Measurements from ENCODE around the gene NFIB.

The NFIB gene

DNA sequence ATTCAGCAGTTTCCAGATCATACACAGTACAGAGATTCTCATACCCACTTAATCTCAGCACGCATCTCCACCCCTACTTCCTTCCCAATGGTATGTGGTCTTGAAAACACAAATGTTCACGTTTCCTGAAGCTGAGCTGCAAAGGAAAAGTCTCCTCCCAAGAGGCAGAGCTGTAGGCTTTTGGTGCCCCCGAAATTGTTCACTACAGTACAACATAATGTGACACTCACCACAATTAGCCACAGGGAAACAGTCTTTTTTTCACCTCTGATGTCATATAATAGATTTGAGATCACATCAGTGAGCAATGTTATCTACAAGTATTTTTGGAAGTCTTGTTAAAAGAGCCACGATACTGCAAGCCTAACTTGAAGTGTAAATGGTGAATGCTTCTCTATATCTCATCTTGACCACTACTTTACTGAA is 40.2 kb downstream of the NFIB start:
- no peak for DNase-seq (ENCODE audit: low spot score)

DNA sequence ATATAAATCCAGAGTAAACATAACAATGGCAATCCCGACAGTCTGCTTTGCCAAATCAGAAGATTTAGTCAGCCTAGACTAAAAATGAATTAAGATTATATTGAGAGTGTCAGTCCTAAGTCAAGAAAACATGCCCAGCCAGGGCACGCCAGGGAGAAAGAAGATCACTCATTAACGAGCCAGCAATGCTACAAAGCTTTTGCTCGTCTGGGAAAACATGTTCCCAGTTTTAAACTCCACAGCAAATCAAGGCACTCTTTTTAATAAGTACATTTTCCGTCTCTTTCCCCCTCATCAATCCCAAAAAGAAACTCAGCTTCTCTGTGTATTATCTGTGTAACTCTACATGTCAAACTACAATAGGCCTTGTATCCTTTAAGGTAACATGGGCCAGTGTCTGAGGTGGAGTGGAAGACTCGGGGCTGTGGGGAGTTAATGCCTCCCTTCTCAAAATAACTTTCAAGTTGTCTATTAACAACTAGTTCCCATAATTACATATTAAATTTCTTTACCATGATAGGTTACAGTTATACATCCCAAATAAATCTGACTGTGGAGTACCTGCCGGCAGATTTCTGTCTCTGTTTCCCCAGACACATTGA is 40.9 kb downstream of the NFIB start:
- DNase-seq (ENCODE audit: low spot score), result no peak

DNA sequence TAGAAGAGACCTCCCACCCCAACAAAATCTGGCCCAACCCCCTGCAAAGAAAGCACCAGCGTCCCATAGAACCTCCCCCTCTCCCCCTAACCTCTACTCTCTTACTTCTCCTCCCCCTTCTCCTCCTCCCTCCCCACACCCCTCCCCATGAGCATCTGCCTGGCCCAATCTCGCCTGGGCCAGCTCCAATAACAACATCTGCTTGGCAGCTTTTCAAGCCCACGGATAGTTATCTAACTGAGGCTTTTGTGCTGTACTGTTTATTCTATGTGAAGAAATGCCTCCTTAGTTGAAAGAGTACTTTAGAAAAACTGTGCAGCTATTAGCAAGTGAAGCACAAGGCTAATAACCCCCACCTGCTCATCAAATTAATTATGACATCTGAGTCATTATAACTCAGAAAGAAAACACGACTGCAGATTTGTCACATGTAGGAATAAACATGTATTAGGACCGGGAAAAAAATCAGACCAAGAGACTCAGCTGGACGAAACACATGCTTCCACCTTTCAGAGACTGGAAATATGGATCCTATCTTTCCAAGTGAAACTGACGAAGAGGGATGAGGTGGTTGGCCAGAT is 42.8 kb downstream of the NFIB start:
- no peak for DNase-seq (ENCODE audit: low spot score)

DNA sequence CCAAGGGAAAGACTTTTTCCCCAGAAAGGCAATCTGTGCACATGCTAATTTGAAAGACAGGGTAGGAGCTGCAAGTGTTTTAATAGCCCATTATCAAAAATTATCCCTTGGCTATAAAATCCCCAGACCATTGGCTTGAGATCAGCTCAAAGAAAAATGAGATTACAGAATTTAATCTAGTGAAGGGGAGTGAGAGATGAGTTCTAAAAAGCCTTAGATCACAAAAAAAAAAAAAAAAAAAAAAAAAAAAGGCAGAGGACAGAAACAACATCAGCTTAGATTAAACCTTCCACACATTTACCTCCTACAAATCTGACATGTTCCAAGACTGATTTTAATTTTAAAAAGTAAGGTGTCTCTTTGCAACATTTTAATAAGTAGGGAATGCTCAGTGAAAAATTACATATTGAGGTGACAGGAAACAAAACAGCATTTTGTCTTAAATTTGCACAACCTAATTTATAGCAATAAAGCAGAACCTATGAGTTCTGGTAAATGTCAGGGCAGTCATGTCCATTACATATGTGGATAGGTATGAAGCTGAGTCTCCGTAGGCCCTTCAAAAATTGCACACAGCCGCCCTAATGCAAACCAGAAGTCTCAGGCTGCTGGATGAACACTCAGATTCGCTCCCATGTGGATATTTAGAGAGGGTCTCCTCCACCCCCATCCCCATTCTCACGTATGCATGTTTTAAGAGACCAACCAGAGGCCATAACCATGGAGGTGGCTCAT is 43.4 kb downstream of the NFIB start:
- no peak for DNase-seq (ENCODE audit: low spot score)

DNA sequence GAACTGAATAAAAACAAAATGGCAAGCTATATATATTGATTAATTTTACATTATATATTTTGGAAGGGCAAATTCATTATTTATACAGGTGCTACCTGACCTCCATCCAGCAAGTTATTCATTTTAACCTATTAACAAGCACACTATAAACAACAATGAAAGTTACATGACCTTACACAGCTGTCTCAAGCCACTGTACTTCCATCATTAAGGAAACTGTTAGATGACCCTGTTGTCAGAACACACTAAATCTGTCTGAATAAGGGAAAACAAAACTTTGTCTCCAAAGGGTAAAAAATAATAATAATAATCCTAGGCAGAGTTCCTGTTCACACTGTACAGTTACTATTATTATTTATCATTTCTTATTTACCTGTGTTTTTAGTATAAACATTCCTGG is 44.0 kb downstream of the NFIB start:
- no peak for DNase-seq (ENCODE audit: low spot score)

DNA sequence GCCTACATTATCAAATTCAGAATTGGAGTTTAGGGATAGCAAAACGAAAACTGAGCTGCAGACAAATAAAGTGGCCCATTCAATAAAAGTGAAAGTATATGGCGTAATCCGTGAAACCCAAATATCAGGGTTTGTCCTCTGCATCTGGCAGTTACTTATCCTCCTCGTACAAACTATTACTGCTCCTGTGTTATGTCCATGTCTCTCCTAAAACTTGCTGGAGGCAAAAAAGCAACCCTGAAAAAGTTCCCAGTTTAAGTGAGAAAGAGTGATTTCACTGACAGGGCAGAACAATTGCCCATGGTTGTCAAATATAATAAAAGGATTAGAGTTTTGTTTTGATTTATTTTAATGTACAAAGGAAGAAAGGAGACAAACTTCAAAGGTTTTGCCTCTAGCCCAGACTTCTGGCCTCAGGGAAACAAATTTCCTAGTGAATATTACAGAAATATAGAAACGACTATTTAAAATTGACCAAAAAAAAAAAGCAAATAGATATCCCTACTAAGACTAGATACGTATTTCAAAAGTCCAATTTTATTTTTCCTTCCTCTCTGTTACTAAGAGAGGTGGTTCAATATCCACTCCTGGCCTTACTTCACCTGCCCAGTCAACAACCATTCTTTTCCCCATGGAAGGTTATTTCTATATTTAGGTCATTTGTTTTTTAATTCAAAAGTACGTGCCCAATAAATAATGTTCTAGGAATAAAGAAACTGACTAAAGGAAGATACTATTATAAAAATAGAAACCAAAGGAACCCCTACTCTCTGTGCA is 50.0 kb downstream of the NFIB start:
- DNase-seq (ENCODE audit: low spot score), result no peak

GRCh38 chr9:14262827-14263226 is 51.1 kb downstream of the NFIB start:
- no peak for DNase-seq (ENCODE audit: low spot score)

- DNase-seq (ENCODE audit: low spot score), result no peak
Measured at GRCh38 chr9:14261616-14262015, 52.3 kb downstream of the NFIB start.

GRCh38 chr9:14260101-14260500 is 53.8 kb downstream of the NFIB start:
- no peak for DNase-seq (ENCODE audit: low spot score)

DNA sequence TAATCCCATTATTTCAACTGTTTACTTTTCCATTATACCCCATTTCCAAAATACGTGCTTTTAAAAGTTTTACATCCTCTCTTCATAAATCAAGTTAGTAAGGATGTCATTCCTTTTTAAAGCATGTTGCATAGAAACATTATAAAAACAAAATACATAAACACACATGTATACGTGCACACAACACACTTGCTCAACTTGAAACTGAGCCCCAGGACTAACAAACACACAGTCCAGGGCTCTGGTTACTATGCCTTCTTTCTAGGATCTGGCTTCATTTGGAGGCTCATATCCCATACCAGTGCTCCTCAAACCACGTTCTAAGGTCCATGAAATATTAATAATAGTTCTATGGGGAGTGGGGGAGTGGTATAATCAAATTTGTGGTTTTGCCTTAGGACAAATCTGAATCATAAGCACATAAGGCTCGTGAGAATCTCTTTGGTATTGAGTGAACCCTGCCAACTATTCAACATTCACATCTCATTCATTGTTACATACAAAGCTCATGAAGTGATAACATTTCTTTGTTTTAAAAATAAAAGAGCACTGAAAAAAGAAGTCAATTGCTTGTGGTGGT is 55.2 kb downstream of the NFIB start:
- no peak for DNase-seq (ENCODE audit: low spot score)

DNA sequence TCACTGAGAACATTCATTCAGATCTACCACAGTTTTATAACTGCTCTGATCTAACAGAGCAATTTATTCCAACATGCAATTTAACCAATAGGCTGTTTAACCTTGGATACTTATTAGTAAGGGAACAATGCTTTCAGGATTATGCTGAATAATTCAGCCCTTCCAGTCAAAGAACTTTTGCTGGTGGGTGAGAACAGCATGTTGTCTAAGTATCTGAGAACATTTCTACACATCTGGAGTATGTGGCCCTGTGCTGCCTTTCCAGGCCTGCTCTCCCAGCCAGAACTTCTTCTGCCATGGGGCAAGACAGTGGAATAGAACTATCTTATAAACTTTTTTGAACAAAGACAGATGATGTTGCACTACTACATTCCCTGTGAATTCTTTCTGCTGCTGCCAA is 55.8 kb downstream of the NFIB start:
- DNase-seq (ENCODE audit: low spot score), result no peak

GRCh38 chr9:14256588-14256987 is 57.4 kb downstream of the NFIB start:
- no peak for DNase-seq (ENCODE audit: low spot score)

DNA sequence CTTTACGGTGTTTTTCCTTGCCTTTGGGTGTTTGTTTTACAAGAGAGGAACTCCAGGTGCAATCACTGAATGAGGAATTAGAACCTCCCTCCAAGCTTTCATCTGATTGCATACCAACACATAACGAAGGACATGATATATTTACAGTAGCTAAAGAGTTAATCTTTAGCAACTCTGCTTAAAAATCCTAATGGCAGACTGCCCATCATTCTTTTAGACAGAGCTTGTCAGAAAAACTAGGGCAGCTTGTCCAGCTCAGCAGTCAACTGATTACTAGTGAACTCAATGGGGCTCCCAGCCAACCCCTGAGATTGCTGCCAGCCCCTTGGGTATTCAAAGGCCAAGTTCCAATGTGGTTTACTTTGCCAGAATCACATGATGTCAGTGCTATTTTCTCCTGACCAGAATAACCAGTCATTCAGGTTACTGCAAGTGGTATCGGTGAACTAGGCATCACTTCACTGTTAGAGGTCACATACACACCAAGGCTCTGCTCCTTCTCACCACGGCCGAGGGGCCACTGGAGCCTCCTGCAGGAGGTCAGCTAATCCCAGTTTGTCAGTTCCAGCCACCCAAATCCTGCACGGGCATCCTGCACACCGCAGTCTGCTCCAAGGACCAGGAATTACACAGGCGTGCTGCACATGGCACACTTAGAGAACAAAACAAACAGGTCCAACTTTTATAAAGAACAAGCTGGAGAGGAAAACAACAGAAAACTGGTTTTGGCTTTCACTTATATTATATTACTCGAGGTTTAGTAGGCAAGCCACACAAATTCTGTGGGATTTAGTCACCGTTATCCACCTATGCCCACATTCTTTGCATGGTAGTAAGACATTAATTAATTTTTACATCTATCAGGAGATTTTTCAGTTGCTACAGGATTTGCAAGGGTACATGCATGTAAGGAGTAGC is 62.5 kb downstream of the NFIB start:
- peak; percentile 41 for DNase-seq (ENCODE audit: low spot score)

DNA sequence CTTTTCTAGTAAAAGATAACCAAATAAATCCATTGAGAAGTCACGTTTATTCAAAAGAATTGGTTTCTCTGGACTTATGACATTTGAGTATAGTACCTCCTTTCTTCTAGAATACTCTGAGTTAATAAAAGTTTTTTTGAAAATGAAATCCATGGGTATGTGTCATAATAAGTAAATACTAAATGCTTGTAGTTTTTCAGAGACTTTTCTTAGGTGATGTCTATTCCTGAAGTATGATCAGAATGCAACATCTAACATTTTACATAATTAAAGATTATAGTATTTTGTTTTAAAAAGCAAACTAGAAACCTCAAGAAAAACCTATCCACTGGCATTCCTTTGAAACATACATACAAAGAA is 63.2 kb downstream of the NFIB start:
- DNase-seq (ENCODE audit: low spot score), result no peak

- DNase-seq (ENCODE audit: low spot score), result no peak
Measured at GRCh38 chr9:14249527-14249926, 64.4 kb downstream of the NFIB start.

- no peak for DNase-seq (ENCODE audit: low spot score)
Measured at GRCh38 chr9:14248149-14248548, 65.8 kb downstream of the NFIB start.

DNA sequence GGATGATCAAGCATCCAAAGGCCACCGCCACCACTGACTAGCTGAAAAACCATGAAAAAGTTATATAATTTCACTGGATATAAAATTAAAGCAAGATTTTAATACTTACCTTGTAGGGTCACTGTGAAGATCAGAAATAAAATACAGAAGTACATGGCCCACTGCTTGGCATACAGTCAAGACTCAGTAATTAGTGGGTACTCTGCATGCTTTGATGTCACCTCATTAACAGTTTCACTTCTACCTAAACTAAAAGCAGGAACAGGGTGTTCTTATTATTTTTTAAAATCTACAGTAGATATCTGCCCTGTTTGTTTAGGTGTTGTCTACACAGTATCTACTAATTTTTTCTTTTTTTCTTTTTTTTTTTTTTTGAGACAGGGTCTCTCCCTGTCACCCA is 66.4 kb downstream of the NFIB start:
- no peak for DNase-seq (ENCODE audit: low spot score)

GRCh38 chr9:14246951-14247350 is 67.0 kb downstream of the NFIB start:
- DNase-seq (ENCODE audit: low spot score), result no peak

- peak; percentile 56 for DNase-seq (ENCODE audit: low spot score)
Measured at GRCh38 chr9:14245901-14246525, 67.9 kb downstream of the NFIB start.

- no peak for DNase-seq (ENCODE audit: low spot score)
Measured at GRCh38 chr9:14243514-14244042, 70.4 kb downstream of the NFIB start.
